22Rv1 (cell line): Measurements from ENCODE around the gene ARHGAP23.

Experiments
- CTCF ChIP-seq: fragments of 450-650 bp; IDR thresholded peaks from 2 replicates; pipeline ENCODE4 v1.5.1; 2017; ENCODE audit warnings: mild to moderate bottlenecking
- ZFX ChIP-seq: fragments of 450-650 bp; IDR thresholded peaks from 2 replicates; pipeline ENCODE4 v1.6.1; 2017; ENCODE audit warnings: antibody characterized with exemption, borderline replicate concordance

- no peak for TF ChIP-seq CTCF
- no peak for TF ChIP-seq ZFX
Observed at GRCh38 chr17:38430316-38430715, 2.1 kb downstream of the ARHGAP23 start.
